NCI-H82 treated with DMSO at 0.1 percent for 48 hours (cell line): ENCODE measurements around the gene SLC39A11.

Experiments
- DNase-seq: peaks from one replicate; lab custom pipeline; 2025; ENCODE audit not compliant: unreplicated experiment; lab: John Stamatoyannopoulos, UW

Gene SLC39A11

DNA sequence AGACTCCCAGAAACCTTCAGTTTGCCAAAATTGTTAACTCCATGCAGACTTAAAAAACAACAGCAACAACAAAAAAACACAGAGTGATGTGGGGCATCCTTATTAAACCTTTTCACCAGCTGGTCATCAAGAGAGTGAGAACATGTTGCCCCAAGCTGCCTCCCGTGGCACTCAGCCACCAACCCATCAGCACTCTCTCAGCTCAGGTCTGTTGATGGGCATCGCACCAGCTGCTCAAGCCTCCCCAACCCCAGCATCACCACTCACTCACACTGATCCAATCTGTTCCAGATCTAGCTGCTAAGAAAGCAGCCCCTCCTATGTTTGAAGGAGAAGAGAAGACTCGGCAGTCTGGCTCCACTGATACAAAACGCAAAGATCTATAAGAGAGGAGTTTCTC lies 46.8 kb downstream of the SLC39A11 start:
- DNase-seq, result peak; percentile 58

DNA sequence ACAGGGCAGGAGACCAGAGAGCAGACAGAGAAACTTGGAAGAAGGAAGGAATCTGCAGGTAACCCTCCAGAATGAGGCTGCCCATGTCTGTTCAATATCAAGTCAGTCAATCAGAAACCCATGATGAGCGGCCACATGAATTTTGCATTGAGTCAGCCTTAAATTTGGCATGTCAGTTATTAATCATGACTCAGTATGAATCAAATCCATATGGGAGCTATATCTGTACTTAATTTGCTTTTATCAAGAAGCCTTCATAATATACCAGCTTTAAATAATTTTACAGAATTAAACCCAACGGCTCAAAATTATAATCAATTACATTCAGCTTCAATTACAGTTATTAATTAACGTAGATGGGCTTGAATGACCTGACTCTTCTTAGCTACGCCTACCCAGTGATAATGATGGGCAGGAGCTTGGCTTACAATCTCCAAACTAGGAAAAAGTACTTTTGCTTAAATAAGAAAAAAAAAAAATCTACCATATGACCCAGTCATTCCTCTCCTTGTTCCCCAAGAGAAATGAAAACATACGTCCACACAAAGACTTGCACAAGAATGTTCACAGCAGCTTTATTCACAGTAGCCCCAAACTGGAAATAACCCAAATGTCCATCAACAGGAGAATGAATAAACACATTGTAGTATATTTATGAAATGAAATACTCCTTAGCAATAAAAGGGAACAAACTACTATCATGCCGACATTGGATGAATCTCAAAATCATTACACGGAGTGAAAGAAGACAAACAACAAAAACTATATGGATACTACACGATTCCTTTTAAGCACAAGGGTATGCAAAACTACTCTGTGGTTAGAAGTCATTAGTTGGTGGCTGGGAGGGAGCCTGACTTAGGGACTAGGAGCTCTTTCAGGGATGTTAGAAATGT lies 48.6 kb downstream of the SLC39A11 start:
- DNase-seq, result no peak

DNA sequence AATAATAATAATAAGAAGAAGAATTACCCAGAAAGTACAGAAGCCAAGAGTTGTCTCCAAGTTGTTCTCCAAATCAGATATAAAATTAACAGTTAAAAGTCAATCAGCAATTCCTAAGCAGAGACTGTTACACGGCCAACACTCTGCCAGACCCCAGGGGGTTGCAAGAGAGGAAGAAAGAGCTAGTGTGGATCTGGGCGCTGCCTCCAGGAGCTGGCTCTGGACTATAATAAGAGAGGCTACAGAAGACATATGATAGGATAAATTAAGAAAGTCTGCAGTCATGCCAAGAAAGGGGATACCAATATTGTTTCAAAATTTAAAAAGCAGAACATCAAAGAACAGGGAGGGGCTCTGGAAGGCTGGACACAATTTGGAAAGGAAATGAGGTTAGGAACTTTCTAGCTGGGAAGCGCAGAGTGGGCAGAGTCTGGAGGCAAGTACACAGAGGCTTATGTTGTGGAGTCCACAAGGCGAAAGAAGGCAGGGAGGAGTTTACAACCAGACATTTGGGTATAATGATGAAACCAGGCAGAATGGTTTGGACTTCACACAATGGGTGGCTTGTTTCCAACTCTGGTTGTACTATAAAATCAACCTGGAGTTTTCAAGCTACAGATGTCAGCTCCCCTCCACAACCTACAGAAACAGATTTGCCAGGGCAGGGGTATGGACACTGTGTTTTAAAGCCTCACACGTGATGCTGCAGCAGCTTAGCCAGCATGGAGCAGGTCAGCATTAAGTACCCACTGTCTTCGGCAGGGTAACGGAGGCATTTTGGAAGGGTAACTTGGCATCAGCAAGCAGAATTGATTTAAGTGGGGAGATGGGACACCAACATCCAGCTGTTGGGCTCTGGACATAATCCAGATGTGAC lies 49.4 kb downstream of the SLC39A11 start:
- no peak for DNase-seq

DNA sequence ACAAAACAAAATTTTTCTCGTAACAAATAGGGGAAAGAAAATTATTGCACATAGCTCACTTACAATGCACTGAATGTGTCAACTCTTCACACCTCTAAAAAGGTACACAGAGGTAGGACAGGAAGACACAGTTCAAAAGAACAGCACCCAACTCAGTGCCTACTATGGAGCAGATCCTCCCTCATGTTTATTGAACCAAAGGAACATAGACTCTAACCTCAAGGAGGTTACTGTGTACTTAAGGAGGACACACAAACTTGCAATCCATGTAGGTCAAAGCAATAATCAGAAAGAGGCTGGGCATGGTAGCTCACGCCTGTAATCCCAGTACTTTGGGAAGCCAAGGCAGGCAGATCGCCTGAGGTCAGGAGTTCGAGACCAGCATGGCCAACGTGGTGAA lies 50.3 kb downstream of the SLC39A11 start:
- no peak for DNase-seq

DNA sequence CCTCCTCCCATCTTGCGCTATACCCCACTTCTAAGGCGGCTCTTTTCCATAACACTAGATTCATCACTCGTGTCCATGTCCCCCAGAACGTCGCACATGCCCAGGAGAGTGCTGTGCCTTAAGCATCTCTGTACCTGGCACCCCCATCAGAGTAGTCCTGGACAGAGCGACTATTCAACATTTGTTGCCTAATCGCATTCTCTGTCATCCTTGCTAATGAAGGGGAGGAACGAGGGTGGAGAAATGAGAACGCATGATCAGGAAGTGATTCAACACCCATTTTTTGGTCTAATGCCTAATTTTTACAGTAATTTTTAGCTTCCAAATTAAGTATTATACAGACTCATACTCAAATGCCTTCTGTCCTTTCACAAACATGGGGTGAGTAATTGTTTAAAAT lies 53.2 kb downstream of the SLC39A11 start:
- no peak for DNase-seq

DNA sequence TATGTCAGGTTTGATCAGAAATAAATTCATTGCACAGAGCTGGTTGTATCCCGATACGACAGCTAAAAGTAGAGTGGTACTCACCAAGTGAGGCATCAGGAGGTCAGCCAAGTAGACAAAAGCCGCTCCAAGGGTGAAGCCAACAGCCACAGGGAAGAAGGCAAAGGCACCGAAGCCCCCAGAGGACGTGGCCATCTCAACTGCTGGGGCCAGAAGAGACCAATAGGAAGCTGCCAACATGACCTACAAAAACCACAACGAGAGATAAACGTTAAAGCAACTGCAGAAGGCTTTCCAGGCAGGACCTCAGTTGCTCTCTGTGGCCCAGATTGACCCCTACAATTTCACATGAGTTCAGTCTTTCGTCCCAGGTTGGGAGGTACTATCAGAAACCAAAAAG lies 61.0 kb downstream of the SLC39A11 start:
- no peak for DNase-seq

DNA sequence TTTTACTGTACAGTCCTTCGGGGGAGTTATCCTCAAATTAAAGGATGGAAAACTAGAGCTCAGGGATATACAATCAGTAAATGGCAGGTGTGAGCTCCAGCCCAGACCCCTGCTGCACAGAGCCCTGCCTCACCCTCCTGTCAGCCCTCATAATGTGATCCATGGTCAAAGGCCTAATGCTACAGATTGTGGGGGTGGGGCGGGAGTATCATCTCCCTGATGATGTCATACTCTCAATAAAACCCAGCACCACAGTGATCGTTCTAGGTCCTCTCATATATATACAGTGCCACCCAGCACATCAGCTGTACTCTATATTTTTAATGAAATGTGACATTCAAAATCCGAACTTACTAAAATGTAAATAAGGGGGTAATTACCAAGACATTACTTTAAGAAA lies 61.5 kb downstream of the SLC39A11 start:
- DNase-seq, result peak; percentile 25

DNA sequence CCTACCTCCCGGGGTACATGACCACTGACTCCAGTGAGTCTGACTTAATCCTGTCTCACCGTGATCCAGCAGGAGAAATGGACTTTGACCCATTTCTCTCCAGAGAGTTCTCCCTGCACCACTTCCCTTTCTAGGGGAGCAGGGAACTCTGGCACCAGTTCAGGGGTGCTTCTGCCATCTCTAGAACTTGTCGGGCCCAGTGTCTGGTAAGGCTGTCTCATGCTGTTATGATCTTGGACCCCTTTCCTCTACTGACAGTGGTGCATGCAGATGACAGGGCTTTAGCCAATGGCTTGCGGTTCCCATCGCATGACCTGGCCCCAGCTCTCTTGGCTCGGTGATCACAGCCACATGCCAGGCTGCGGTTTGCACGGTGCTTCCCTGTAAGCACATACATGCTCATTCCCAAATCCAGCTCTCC lies 62.0 kb downstream of the SLC39A11 start:
- no peak for DNase-seq

DNA sequence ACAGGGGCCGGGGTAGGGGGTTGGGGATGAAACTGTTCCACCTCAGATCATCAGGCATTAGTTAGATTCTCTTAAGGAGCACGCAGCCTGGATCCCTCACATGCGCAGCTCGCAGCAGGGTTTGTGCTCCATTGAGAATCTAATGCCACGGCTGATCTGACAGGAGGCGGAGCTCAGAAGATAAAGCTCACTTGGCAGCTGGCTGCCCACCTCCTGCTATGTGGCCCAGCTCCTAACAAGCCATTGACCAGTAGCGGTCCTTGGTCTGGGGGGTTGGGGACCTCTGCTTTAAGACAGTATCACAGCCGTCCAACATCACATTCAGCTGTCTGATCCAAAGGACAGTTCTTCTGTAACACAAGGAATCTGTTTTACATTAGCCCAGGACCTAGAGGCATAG lies 62.5 kb downstream of the SLC39A11 start:
- peak; percentile 36 for DNase-seq

DNA sequence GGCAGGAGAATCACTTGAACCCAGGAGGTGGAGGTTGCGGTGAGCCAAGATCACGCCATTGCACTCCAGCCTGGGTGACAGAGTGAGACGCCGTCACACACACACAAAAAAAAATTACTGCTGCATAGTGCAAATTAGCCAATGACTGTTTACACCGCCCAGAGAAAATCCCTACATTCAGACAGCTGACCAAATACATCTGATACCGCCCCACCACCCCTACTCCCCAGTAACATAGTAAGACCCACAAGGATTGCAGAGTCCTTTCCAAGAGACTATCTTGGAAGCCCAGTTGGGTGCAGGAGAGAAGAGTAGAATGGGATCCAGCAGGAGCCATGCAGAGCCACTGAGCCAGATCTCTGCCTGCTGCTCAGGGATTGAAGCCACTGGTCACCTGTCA lies 63.5 kb downstream of the SLC39A11 start:
- DNase-seq, result no peak

DNA sequence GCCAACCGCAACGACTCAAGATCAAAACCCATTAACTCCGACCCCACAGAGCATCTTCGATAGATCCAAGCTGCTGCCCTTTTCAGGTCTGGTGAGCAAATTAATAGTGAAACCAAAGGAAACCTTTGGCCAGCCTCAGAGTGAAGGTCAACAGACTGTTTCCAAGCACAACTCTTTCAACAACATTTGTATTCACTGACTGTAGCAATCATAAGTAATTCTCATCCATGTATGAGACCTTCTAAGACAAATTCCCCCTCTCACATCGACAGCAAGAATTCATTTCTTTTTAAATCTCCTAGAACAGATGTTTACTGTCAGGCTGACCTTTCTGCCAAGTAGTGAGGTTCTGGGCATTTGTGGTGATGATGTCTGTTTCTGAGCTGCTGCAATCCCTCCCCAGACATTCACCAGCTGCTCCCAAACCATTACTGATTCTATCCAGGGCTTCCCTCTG lies 64.2 kb downstream of the SLC39A11 start:
- no peak for DNase-seq

DNA sequence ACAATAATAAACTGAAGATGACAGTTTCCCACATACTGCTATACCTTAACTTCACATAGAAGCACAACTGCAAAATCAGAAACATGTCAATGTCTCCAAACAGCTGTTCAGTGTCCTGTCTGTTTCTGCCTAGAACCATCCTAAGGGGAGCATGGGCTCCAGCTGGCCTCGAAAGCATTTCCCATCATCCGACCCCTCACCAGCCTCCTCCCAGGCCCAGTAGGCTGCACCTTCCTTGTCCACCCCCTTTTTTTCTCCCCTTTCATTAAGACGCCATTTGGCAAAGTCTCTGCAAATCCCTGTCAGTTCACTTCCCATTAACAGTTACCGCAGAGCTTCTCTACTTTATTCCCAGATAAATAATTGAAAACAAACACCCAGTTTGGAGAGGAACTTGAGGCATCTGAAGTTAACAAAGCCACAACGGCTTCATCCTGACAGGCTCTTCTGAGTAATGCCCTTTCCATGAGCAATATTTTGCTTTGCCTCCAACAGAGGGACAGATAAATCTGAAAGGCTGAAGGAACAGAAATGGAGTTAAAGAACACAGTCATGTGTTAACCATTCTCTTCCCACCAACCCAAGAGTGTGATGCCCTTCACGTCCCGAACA lies 65.3 kb downstream of the SLC39A11 start:
- DNase-seq, result no peak

DNA sequence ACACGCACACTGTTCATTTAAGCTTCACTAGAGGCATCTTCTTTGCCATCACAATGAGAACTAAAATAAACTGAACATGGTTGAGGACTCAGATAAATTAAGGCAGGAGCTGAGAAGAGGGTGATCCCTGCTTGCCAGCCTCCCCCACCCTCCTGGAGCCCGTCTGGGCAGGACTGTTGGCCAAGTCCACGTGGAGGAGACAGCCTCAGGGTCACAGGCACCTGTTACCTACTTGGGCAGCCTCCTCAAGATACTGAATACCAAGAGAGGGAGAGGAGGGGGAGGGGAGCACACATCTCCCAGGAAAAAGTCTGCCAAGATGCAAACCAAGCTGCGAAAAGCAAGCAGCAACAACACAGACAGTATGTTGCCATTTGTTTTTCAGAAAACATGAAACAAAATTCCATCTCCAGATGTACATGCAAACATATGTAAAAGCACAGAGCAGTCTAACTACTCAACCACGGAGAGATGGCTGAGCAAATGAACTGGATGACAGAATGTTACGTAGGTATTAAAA lies 67.4 kb downstream of the SLC39A11 start:
- DNase-seq, result no peak

DNA sequence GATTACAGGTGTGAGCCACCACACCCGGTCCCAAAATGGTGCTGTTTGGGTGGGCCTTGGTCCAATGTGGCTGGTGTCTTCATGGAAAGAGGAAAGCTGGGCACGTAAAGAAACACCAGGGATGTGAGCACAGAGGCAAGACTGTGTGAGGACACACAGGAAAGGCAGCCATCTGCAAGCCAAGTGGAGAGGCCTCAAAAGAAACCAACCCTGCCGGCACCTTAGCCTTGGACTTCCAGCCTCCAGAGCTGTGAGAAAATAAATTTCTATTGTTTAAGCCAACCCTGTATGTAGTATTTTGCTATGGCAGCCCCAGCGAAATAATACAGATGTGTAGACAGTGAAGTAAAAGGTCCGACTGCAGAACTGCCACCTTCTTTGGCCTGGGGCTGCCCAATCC lies 68.7 kb downstream of the SLC39A11 start:
- DNase-seq, result no peak

DNA sequence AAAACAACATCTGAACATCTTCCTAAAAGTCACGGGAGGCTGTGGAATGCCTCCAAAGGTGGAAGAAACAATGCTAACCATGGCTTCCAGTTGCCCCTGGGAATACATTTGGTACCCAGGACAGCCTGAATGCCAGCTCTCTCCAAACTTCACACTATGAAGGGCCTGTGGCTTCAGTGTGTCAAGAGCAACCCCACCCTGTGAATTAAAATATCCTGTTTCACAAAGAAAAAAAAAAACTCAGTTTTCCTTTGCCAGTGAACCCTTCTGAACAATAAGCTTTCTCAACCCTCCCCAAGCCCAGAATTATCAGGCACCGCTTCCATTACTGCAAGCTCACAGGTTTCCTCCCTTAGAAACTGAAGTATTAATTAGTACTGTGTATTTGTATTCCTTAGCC lies 69.8 kb downstream of the SLC39A11 start:
- DNase-seq, result no peak

DNA sequence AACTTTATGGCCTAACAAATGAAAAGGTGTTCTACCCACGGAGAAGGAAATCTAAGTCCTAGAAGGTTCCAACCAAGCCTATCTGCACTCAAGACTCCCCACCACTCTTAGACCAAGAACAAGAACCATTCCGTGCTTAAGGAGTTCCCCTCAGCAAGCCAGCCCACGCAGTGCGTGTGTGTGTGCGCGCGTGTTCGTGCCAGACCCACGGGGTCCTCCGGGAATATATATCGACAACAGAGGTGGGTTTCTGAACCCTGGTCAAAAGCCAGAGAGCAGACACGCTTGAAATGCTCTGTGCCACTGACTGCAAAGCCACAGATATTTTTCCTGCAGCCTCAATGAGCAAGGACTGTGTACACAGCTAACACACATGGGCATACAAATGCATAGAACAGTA lies 70.7 kb downstream of the SLC39A11 start:
- no peak for DNase-seq

DNA sequence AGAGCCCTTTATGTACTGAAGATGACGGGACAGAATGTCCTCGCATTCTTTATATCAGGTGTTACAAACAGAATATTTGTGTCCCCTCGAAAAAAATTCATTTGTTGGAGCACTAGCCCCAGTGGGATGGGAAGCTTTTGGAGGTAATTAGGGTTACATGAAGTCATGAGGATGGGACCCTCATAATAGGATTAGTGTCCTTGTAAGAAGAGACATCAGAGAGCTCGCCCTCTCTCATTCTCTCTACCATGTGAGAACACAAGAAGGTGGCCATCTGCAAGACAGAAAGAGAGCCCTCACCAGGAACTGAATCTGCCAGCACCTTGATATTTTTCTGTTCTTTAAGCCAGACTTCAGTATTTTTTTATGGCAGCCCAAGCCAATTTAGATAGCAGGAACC lies 72.4 kb downstream of the SLC39A11 start:
- no peak for DNase-seq

DNA sequence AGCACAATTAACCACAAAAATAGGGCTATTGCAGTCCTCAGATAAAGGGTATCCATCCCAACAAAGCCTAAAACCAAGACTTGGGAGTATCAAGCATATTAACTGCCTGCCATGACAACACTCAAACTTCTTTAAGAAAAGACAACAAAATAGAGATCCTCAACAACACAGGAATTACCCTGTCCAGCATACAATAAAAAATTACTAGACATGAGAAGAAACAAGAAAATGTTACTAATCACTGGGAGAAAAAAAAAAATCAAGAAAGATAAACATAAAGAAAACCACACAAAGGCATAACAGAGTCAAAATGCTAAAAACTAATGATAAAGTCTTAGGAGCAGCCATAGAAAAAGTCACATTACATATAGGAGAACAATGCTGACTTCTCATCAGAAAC lies 73.9 kb downstream of the SLC39A11 start:
- DNase-seq, result no peak

DNA sequence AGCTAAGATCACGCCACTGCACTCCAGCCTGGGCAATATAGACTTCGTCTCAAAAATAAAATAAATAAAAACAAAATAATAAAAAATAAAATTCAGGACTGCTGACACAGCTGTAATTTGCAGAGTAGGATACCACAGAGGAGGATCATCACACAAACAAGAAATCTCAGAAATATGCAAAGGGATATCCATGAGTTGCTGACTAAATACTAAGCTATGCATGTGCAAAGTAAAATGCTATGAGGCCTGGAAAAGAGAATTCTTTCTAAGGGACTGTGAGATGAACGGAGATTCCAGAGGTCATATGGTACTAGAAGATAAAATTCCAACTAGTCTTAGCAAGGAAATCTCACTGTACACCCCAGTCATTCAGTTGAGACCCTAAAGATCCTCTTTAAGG lies 74.8 kb downstream of the SLC39A11 start:
- no peak for DNase-seq

DNA sequence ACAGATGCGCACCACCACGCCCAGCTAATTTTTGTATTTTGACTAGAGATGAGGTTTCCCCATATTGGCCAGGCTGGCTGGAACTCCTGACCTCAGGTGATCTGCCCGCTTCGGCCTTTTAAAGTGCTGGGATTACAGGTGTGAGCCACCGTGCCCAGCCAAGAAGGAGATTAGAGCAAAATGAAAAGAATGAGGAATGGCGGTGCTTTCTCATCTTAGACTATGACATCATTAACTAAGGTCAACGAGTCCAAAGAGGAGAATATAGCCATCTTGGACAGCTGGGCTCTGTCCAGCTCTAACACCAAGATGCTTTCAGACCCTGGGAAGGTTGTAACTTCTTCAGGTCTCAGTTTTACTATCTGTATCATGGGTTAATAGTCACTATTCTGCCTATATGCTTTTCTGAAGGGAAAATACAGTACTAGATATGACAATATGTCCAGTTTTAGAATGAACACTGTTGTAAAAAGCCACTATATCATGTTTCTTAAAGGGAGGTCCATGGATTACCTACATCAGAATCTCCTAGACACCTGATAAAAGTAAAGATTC lies 76.7 kb downstream of the SLC39A11 start:
- DNase-seq, result no peak
